SK-N-DZ (cell line): ENCODE data around the gene ADH1C.
"Not testable (repeated sequence)": the region's sequence is repeated elsewhere in the genome, so short reads cannot be mapped to it uniquely, and the experiment has no call there.

ENCODE experiments used
- DNase-seq: peaks from one replicate; pipeline ENCODE4 v3.0.0-alpha.2; 2015; ENCODE audit warnings: low spot score

Gene ADH1C

GRCh38 chr4:99359480-99360204, 7.1 kb upstream of the ADH1C start:
- DNase-seq: no peak

DNA sequence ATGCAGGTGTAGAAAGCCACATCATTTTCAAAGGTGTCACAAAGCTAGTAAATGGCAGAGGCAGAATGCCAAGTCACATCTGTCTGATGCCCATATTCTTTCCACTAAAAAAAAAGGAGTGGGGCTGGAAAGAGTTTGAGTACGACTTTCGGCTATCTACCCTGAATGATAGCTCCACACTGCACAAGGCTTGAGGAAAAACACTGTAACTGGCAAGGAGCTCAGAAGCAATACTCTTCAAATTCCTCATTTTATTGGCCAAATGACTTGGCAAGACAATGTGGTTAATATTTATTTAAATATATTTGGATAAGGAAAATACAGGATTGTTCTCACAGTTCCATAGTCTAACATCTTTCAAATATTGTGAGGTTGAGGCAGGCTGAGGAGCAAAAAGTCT, 5.4 kb upstream of the ADH1C start:
- DNase-seq: no peak

GRCh38 chr4:99356992-99357391, 4.4 kb upstream of the ADH1C start:
- no peak for DNase-seq

DNA sequence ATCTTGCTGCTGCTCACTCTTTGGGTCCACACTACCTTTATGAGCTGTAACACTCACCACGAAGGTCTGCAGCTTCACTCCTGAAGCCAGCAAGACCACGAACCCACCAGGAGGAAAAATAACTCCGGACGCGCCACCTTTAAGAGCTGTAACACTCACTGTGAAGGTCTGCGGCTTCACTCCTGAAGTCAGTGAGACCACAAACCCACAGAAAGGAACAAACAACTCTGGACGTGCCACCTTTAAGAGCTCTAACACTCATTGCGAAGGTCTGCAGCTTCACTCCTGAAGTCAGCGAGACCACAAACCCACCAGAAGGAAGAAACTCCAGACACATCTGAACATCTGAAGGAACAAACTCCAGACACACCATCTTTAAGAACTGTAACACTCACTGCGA, 3.6 kb upstream of the ADH1C start:
- DNase-seq: not testable (repeated sequence)

GRCh38 chr4:99351487-99351886, 1.1 kb downstream of the ADH1C start:
- DNase-seq: no peak

GRCh38 chr4:99349338-99349737, 3.2 kb downstream of the ADH1C start:
- DNase-seq: no peak

DNA sequence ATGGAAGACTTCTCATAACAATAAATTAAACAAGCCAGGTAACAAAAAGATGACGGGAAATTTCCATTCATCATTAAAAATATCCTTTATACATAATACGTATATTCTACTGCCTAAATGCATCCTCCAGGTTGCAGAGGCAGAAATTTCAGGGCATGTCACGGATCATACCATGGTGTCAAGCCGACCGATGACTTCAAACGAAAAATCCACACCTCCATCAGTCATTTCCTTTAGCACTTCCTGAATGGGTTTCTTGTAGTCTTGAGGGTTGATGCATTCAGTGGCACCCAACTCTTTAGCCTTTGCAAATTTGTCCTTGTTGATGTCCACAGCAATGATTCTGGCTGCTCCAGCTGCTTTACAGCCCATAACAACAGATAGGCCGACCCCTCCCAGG, 9.9 kb downstream of the ADH1C start:
- not testable (repeated sequence) for DNase-seq

DNA sequence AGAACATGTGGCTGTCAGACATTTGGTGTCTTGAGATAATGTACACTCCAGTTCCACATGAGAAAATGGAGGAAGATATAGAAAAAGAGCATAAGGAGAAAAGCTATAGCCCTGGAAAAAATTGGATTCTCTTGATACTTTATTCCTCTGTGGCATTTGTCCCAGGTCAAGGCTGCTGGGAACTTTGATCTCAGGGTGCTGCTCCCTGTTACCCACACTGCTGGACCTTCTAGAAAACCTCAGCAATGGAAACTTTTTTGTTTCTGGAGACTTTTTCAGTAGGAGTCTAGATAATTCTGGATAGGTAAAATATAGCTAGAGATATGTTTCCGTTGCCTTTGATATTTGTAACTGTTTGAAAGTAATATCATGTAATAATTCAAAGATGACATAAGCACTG, 11.1 kb downstream of the ADH1C start:
- DNase-seq: no peak

- no peak for DNase-seq
These were observed 13.4 kb downstream of the ADH1C start for GRCh38 chr4:99339172-99339571.

GRCh38 chr4:99336553-99336952, 16.0 kb downstream of the ADH1C start:
- DNase-seq: no peak

- no peak for DNase-seq
These were observed 17.7 kb downstream of the ADH1C start for GRCh38 chr4:99334880-99335279.

- DNase-seq: no peak
These were observed 21.9 kb downstream of the ADH1C start for GRCh38 chr4:99330648-99331047.

- DNase-seq: no peak
These were observed 22.7 kb downstream of the ADH1C start for GRCh38 chr4:99329876-99330275.

DNA sequence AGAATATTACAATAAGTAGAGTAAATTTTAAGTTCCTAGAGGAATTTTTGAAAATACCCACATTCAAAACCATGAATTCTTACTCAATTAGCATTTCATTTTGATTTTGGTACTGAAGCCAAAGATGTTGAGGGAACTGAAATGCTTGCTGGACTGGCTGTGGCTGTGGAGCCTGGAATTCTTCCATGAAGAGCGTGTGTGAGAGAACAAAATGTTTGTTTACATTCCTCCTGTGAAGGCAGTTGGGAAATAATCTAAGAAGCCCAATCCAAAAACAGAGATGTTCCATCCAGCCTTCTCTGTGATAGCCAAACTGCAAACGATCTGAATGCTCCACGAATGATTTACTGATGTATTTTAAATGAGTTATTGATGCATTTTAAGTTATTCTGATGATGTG, 27.6 kb downstream of the ADH1C start:
- no peak for DNase-seq

GRCh38 chr4:99324361-99324760, 28.2 kb downstream of the ADH1C start:
- no peak for DNase-seq

GRCh38 chr4:99323756-99324155, 28.8 kb downstream of the ADH1C start:
- no peak for DNase-seq

GRCh38 chr4:99321241-99322191, 31.0 kb downstream of the ADH1C start, which contains the start of gene ADH1B:
Gene ADH1B (minus strand): TSS chr4:99321401. CDS start chr4:99321331, 70 bp downstream.
- DNase-seq: no peak

- not testable (repeated sequence) for DNase-seq
These were observed 34.7 kb downstream of the ADH1C start for GRCh38 chr4:99317811-99318210.

DNA sequence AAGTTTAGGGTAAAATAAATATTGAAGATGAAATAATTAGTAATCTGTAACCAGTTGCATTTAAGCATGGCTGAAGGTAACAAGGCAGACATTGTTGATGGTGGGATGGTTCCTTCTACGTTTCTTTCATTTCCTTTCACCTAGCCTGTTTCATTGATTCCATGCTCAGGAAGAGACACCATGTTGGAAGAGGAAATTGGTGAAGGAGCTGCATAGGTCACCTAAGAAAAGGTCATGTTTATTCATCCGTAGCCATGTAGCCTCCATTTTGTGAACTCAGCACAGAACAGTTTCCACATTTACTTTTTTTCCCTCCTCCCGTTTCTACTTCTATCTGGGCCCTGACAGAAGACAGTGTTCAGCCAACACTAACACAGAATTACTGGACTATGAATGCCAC, 35.2 kb downstream of the ADH1C start:
- no peak for DNase-seq

- no peak for DNase-seq
These were observed 36.7 kb downstream of the ADH1C start for GRCh38 chr4:99315839-99316238.

DNA sequence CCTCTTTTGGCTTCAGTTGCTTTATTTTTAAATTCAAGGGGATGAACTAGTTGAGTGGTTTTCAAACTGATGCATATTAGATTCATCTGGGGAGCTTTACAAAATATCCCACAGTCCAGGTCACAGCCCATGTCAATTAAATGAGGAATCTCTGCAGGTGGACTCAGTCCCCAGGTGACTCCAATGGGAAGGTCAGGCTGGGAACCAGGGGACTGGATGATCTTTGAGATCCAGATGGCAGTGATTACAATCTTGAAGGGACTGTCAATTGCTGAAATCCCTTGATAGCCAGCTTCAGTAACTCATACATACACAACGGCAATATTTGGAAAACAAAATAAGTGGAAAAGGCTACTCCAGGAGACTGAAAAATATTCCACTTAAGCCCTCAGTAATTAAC, 38.3 kb downstream of the ADH1C start:
- DNase-seq: no peak

DNA sequence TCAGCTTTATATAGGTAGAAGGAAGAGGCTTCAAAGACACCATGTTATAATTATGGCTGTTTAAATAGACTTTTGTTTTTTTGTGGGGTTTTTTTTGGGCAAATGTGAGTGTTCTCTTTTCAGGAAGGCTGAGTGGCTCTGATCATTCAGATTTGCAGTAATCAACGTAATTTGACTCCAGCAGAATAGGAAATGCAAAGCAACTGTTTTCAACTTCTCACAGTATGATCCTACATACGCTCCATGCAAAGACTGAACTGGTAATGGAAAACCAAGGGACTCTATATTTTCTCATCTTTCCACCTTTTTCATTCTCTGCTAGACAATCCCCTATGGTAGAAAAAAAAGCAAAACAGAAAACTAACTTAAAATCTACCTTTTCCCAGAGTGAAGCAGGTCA, 42.2 kb downstream of the ADH1C start:
- no peak for DNase-seq
